HFFc6 (cell line): ENCODE results near the gene HABP4. TPM values are rescaled to one million over a fixed set of nuclear protein-coding genes. Genes with fewer than 3 reads are reported as not detected.

Experiments
- DNase-seq: peaks from one replicate; pipeline ENCODE4 v3.0.0-alpha.2; 2018
- H3K27ac Mint-ChIP-seq: 2 replicates; pipeline ENCODE4 v1.8.0; 2020; ENCODE audit warnings: mild to moderate bottlenecking, mixed read lengths
- H3K27me3 Mint-ChIP-seq: 2 replicates; pipeline ENCODE4 v1.8.0; 2021; ENCODE audit warnings: mild to moderate bottlenecking, moderate library complexity, mixed read lengths; ENCODE audit not compliant: insufficient read depth
- H3K36me3 Mint-ChIP-seq: 2 replicates; pipeline ENCODE4 v1.8.0; 2021; ENCODE audit warnings: low read depth, mixed read lengths
- H3K4me1 Mint-ChIP-seq: 2 replicates; pipeline ENCODE4 v1.8.0; 2020; ENCODE audit warnings: low read depth, mixed read lengths
- H3K4me3 Mint-ChIP-seq: 2 replicates; pipeline ENCODE4 v1.8.0; 2020; ENCODE audit warnings: mild to moderate bottlenecking, moderate library complexity, mixed read lengths
- H3K9me3 Mint-ChIP-seq: 2 replicates; pipeline ENCODE4 v1.8.0; 2020; ENCODE audit warnings: mild to moderate bottlenecking, mixed read lengths
- total RNA-seq, 6 experiments: library from RNA; stranded (reverse); fragmentation: NEBNext Ultra II Directional; extraction: Animal tissue kit (Norgen Biotek cat#: 25700); gene quantifications; 2 replicates in 1 of 6; 3 replicates in 5 of 6; pipeline ENCODE4 v1.2.3, GENCODE V29; 2021
- TF ChIP-seq, protein P1 (sequence below): fragments of 200-600 bp; sonication (generic); IDR thresholded peaks from 2 replicates; pipeline ENCODE4 v1.5.0; 2021; ENCODE audit warnings: antibody characterized with exemption, mild to moderate bottlenecking

The HABP4 gene
- total RNA-seq, 6 experiments from 2014 or later: 20.1 to 26.6 (median 24.9) TPM

DNA sequence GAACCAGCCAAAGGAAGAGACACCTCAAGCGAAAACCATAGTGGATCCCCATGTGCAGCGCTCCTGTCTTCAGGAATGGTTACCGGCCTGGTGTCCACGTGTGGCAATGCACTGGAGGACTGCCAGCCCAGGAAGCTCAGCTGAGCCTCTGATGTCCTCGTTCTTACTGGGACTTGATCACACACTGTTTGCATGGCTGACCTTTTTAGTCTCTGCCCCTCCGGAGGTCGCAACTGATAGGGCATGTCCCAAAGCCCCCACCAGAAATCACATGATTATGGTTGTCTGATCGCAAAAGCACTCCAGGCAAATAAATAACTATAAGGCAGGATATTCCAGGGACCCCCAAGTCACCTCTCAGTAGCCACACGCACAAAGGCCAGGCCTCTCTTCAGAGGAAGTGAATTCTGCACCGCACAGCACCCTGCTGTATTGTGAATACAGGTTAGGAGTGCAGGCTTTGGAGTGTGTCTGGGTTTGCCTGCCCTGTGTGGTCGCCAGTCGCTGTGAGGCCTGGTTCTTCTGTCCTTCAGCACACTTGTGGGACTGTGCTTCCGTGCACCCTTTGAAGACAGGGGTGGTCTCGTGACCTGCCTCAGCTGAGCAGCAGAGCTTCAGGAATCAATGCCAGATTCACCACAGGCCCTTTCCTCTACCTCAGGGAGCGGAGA lies 13.4 kb upstream of the HABP4 start:
- H3K4me1 Mint-ChIP-seq: peaks cover 12% of the 10 kb centered on the region
- DNase-seq: no peak
- no peaks in the 10 kb centered on the region for H3K9me3 Mint-ChIP-seq
- H3K27ac Mint-ChIP-seq: no peak overlapping the region
- TF ChIP-seq, protein P1, sequence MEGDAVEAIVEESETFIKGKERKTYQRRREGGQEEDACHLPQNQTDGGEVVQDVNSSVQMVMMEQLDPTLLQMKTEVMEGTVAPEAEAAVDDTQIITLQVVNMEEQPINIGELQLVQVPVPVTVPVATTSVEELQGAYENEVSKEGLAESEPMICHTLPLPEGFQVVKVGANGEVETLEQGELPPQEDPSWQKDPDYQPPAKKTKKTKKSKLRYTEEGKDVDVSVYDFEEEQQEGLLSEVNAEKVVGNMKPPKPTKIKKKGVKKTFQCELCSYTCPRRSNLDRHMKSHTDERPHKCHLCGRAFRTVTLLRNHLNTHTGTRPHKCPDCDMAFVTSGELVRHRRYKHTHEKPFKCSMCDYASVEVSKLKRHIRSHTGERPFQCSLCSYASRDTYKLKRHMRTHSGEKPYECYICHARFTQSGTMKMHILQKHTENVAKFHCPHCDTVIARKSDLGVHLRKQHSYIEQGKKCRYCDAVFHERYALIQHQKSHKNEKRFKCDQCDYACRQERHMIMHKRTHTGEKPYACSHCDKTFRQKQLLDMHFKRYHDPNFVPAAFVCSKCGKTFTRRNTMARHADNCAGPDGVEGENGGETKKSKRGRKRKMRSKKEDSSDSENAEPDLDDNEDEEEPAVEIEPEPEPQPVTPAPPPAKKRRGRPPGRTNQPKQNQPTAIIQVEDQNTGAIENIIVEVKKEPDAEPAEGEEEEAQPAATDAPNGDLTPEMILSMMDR: no peak
- H3K4me3 Mint-ChIP-seq: no peak overlapping the region
- H3K36me3 Mint-ChIP-seq: no peaks in the 10 kb centered on the region
- H3K27me3 Mint-ChIP-seq: peaks cover 4% of the 10 kb centered on the region; the same call in 1 of the 2 replicates

DNA sequence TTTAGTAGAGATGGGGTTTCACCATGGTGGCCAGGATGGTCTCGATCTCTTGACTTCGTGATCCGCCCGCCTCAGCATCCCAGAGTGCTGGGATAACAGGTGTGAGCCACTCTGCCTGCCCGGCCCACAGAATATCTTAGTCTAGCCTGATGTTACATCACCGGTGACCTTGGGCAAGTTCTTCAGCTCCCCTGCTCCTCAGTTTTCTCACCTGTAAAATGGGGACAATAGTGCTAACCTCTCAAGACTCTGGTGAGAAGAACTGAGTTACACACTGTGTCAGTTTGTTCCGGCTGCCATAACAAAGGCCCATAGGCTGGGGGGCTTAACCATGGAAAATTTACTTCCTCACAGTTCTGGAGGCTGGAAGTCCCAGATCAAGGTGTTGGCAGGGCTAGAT lies 12.5 kb upstream of the HABP4 start:
- Mint-ChIP-seq H3K4me3 (no peak overlapping the region), H3K27ac (no peak overlapping the region), H3K36me3 (no peaks in the 10 kb centered on the region), H3K9me3 (no peaks in the 10 kb centered on the region), H3K27me3 (peaks cover 4% of the 10 kb centered on the region; the same call in 1 of the 2 replicates), H3K4me1 (peaks cover 12% of the 10 kb centered on the region)
- no peak for DNase-seq
- TF ChIP-seq, protein P1: no peak

DNA sequence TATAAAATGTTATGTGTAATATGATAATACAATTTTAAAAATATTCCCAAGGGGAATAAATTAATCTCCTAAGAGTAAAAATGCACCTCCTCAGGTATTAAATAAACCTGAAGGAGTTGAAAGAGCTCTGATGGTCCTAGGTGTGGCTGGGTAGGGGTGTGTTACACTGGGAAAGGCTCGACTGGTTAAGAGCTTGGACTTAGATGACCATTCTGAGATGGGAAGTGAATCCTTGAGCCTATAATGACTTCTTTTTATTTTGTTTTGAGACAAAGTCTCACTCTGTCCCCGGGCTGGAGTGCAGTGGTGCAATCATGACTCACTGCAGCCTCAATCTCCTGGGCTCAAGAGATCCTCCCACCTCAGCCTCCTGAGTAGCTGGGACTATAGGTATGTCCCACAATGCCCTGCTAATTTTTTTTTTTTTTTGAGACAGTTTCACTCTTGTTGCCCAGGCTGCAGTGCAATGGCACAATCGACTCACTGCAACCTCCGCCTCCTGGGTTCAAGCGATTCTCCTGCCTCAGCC lies 9.2 kb upstream of the HABP4 start:
- Mint-ChIP-seq H3K27ac (no peak overlapping the region), H3K9me3 (no peaks in the 10 kb centered on the region), H3K4me1 (peaks cover 8% of the 10 kb centered on the region), H3K36me3 (no peaks in the 10 kb centered on the region), H3K4me3 (no peak overlapping the region), H3K27me3 (no peaks in the 10 kb centered on the region)
- TF ChIP-seq, protein P1: no peak
- no peak for DNase-seq

DNA sequence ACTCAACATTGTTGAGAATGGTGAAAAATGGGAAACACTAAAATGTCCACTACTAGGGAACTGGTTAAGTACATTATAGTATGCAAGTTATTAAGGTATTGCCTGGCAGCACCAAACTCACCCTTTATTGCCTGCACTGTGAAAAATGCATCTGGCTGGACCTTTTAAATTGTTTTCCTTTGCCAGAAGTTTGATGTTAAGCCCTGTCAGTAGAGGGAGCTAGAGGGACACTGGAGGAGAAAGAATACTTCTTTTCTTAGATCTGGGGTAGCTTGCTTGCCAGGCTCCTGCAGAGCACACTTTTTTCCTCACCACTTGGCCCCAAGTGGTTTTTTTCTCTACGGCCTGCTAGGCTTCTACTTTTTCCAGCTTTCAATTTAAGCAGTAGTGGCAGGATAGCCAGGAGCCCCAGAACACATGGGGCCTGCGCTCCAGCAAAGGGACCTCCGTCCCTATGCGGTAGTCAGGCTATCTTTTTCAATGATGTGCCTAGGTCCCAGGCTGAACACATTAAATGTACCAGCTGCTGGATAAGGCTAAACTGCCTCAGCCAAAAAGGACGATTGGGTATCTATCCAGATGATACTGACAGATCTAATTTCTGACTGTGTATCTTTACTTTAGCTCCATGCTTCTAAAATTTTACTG lies 8.0 kb upstream of the HABP4 start:
- TF ChIP-seq, protein P1: peak; percentile 71
- DNase-seq: peak; percentile 30
- Mint-ChIP-seq H3K4me3 (no peak overlapping the region), H3K4me1 (peaks cover under 1% of the 10 kb centered on the region; the same call in 1 of the 2 replicates), H3K27ac (no peak overlapping the region), H3K27me3 (no peaks in the 10 kb centered on the region), H3K36me3 (no peaks in the 10 kb centered on the region), H3K9me3 (no peaks in the 10 kb centered on the region)

DNA sequence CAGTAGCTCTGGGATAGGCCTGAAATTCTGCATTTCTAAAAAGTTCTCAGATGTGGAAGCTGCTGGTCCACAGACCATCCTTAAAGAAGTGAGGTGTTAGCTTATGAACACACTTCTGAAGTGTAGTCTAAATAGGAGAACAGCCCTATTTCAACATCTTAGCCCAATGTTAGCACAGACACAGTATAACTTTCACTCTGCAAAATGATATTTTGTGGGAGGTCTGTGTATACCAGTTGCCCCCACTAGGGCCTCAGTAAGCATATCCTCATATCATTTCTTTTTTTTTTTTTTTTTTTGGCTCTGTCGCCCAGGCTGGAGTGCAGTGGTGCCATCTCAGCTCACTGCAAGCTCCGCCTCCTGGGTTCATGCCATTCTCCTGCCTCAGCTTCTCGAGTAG lies 7.5 kb upstream of the HABP4 start:
- H3K9me3 Mint-ChIP-seq: no peaks in the 10 kb centered on the region
- no peaks in the 10 kb centered on the region for H3K27me3 Mint-ChIP-seq
- H3K36me3 Mint-ChIP-seq: no peaks in the 10 kb centered on the region
- DNase-seq: no peak
- H3K27ac Mint-ChIP-seq: no peak overlapping the region
- H3K4me3 Mint-ChIP-seq: no peak overlapping the region
- TF ChIP-seq, protein P1: no peak
- peaks cover 6% of the 10 kb centered on the region; the same call in 1 of the 2 replicates for H3K4me1 Mint-ChIP-seq
